CD4-positive, alpha-beta T cell (primary cell): ENCODE results near the gene ABCG2. TPM values are rescaled to one million over a fixed set of nuclear protein-coding genes. Genes with fewer than 3 reads are reported as not detected.

Source experiments
- ATAC-seq: fragments of 200-7000 bp; cut with Tn5 transposase; one replicate; pipeline ENCODE4 v1.10.0; 2022; ENCODE audit warnings: mild to moderate bottlenecking; ENCODE audit not compliant: poor library complexity
- CTCF ChIA-PET: fragments of 350-600 bp; sonication (Branson Sonifier 250); formaldehyde crosslinking; loops from one replicate; lab custom pipeline; 2021; ENCODE audit warnings: antibody characterized with exemption, inconsistent platforms; lab: Charles Lee
- POLR2A ChIA-PET: fragments of 350-600 bp; sonication (Branson Sonifier 250); formaldehyde crosslinking; loops from one replicate; lab custom pipeline; 2021; ENCODE audit warnings: antibody characterized with exemption, inconsistent platforms; lab: Charles Lee
- DNase-seq, 14 experiments: peaks; one replicate each; pipeline ENCODE4 v3.0.0-alpha.2; 2013 to 2020; ENCODE audit warnings: mixed read lengths in 2 of 14
- H3K27ac ChIP-seq, 2 donors: one replicate each; pipeline versions ENCODE4 v1.5.1 to v1.7.0; 2013; ENCODE audit warnings: low read length in 2 of 2, low read depth in 1 of 2, mild to moderate bottlenecking in 1 of 2
- H3K27me3 ChIP-seq, 2 experiments: 1 replicate in 1 of 2; 2 replicates in 1 of 2; pipeline versions ENCODE4 v1.6.1 to v1.7.0; 2013; ENCODE audit warnings: low read length in 2 of 2, control low read depth in 1 of 2, mild to moderate bottlenecking in 1 of 2, moderate library complexity in 1 of 2; ENCODE audit not compliant: insufficient read depth in 2 of 2, control insufficient read depth in 1 of 2
- H3K36me3 ChIP-seq: one replicate; pipeline ENCODE4 v1.6.1; 2013; ENCODE audit warnings: low read length, control low read depth; ENCODE audit not compliant: insufficient read depth
- H3K4me1 ChIP-seq: one replicate; pipeline ENCODE4 v1.6.1; 2013; ENCODE audit warnings: low read length, control low read depth; ENCODE audit not compliant: insufficient read depth
- H3K4me3 ChIP-seq: one replicate; pipeline ENCODE4 v1.5.1; 2013; ENCODE audit warnings: mild to moderate bottlenecking, low read length, moderate library complexity
- H3K9me3 ChIP-seq, 2 experiments: 1 replicate in 1 of 2; 2 replicates in 1 of 2; pipeline versions ENCODE4 v1.6.1 to v1.7.0; 2013; ENCODE audit warnings: low read length in 2 of 2, mild to moderate bottlenecking in 2 of 2, control low read depth in 1 of 2, moderate library complexity in 1 of 2; ENCODE audit not compliant: control insufficient read depth in 1 of 2, insufficient read depth in 1 of 2
- H3K27ac Mint-ChIP-seq: one replicate; pipeline ENCODE4 v1.8.0; 2020; ENCODE audit warnings: mixed read lengths
- H3K27me3 Mint-ChIP-seq: one replicate; pipeline ENCODE4 v1.8.0; 2021; ENCODE audit warnings: mixed read lengths
- H3K36me3 Mint-ChIP-seq: one replicate; pipeline ENCODE4 v1.8.0; 2021; ENCODE audit warnings: low read depth, mixed read lengths
- H3K4me1 Mint-ChIP-seq: one replicate; pipeline ENCODE4 v1.8.0; 2021; ENCODE audit warnings: low read depth, mixed read lengths
- H3K4me3 Mint-ChIP-seq: one replicate; pipeline ENCODE4 v1.8.0; 2020; ENCODE audit warnings: mild to moderate bottlenecking, mixed read lengths
- H3K9me3 Mint-ChIP-seq: one replicate; pipeline ENCODE4 v1.8.0; 2020; ENCODE audit warnings: mixed read lengths
- CTCF ChIP-seq: fragments of 200-600 bp; IDR thresholded peaks from one replicate; pipeline ENCODE4 v1.8.0; 2022; ENCODE audit warnings: antibody characterized with exemption, mild to moderate bottlenecking
- intact Hi-C, 2 experiments: fragments of 100-400 bp; cut with DNase I in 1 of 2; cut with micrococcal nuclease in 1 of 2; formaldehyde crosslinking; loops; one replicate each; pipeline versions ENCODE4 v1.15.1 to v1.9.0; 2023 to 2025; cut with DNase I, micrococcal nuclease
- total RNA-seq, 174 experiments: library from RNA in 2 of 174; stranded (reverse) in 2 of 174; gene quantifications; one replicate each; pipeline ENCODE4 v1.2.3 and lab custom pipeline; 2021 to 2026

ABCG2 gene
- total RNA-seq, 2 experiments from 2014 or later, result not detected

GRCh38 chr4:88172987-88173386 is 14.5 kb upstream of the ABCG2 start:
- Histone ChIP-seq H3K27ac (no peak overlapping the region), H3K4me3 (no peak overlapping the region), H3K27me3 (no peaks in the 10 kb centered on the region), H3K4me1 (no peaks in the 10 kb centered on the region), H3K9me3 (no peaks in the 10 kb centered on the region), H3K36me3 (no peaks in the 10 kb centered on the region)
- DNase-seq (no peak), ATAC-seq (no peak)
- POLR2A ChIA-PET, result no interaction called here
- no peak overlapping the region for H3K27ac Mint-ChIP-seq
- CTCF ChIA-PET, result no interaction called here
- TF ChIP-seq CTCF, result no peak
- peaks cover 2% of the 10 kb centered on the region for H3K27me3 Mint-ChIP-seq
- no peaks in the 10 kb centered on the region for H3K36me3 Mint-ChIP-seq
- intact Hi-C loops, result no loop called here
- no peaks in the 10 kb centered on the region for H3K4me1 Mint-ChIP-seq
- no peak overlapping the region for H3K4me3 Mint-ChIP-seq
- no peaks in the 10 kb centered on the region for H3K9me3 Mint-ChIP-seq

GRCh38 chr4:88171206-88171605 is 12.8 kb upstream of the ABCG2 start:
- H3K9me3 Mint-ChIP-seq, result no peaks in the 10 kb centered on the region
- POLR2A ChIA-PET, result no interaction called here
- H3K27ac Mint-ChIP-seq, result no peak overlapping the region
- H3K36me3 Mint-ChIP-seq, result no peaks in the 10 kb centered on the region
- no peak for DNase-seq
- TF ChIP-seq CTCF, result no peak
- H3K4me1 ChIP-seq, result no peaks in the 10 kb centered on the region
- CTCF ChIA-PET, result no interaction called here
- no peak for ATAC-seq
- H3K27me3 ChIP-seq, result no peaks in the 10 kb centered on the region
- no peak overlapping the region for H3K27ac ChIP-seq
- no peaks in the 10 kb centered on the region for H3K27me3 Mint-ChIP-seq
- no peak overlapping the region for H3K4me3 ChIP-seq
- no peaks in the 10 kb centered on the region for H3K4me1 Mint-ChIP-seq
- H3K9me3 ChIP-seq, result no peaks in the 10 kb centered on the region
- no peaks in the 10 kb centered on the region for H3K36me3 ChIP-seq
- no peak overlapping the region for H3K4me3 Mint-ChIP-seq
- intact Hi-C loops, result no loop called here

GRCh38 chr4:88169298-88169697 is 10.9 kb upstream of the ABCG2 start:
- no peak overlapping the region for H3K27ac ChIP-seq
- POLR2A ChIA-PET, result no interaction called here
- no peaks in the 10 kb centered on the region for H3K9me3 ChIP-seq
- no peak for ATAC-seq
- Mint-ChIP-seq H3K27me3 (no peaks in the 10 kb centered on the region), H3K9me3 (no peaks in the 10 kb centered on the region), H3K4me1 (no peaks in the 10 kb centered on the region), H3K4me3 (no peak overlapping the region), H3K27ac (no peak overlapping the region), H3K36me3 (no peaks in the 10 kb centered on the region)
- no peaks in the 10 kb centered on the region for H3K36me3 ChIP-seq
- H3K4me1 ChIP-seq, result no peaks in the 10 kb centered on the region
- no peak for TF ChIP-seq CTCF
- intact Hi-C loops, result no loop called here
- CTCF ChIA-PET, result interaction anchor here (0.6 kb wide), 1 partner anchor 136 kb away, joined by 3 read pairs; no protein-coding TSS in a partner anchor
- no peak for DNase-seq
- no peaks in the 10 kb centered on the region for H3K27me3 ChIP-seq
- H3K4me3 ChIP-seq, result no peak overlapping the region
